ENCODE data around the gene PIGU. TPM values are rescaled to one million over a fixed set of nuclear protein-coding genes. Genes with fewer than 3 reads are reported as not detected.

The PIGU gene
- total and polyA plus RNA-seq, 2 of the 13 experiments (the other 11 are each of a cell fraction or from before 2014, with no cell fraction given): 45.5 to 231 TPM

GRCh38 chr20:34637245-34638038 lies 39.5 kb downstream of the PIGU start (continued):
- TF ChIP-seq, protein P1, sequence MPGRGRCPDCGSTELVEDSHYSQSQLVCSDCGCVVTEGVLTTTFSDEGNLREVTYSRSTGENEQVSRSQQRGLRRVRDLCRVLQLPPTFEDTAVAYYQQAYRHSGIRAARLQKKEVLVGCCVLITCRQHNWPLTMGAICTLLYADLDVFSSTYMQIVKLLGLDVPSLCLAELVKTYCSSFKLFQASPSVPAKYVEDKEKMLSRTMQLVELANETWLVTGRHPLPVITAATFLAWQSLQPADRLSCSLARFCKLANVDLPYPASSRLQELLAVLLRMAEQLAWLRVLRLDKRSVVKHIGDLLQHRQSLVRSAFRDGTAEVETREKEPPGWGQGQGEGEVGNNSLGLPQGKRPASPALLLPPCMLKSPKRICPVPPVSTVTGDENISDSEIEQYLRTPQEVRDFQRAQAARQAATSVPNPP (CRISPR knock-in tag; IDR thresholded peaks at IDR 0.05): no peak
- TF ChIP-seq REL (CRISPR knock-in tag; conservative IDR thresholded peaks at IDR 0.05): no peak
- no peak for TF ChIP-seq GTF2F1 (IDR thresholded peaks at IDR 0.05; ENCODE audit: low read length)
- no peak for TF ChIP-seq ZNF430 (CRISPR knock-in tag; IDR thresholded peaks at IDR 0.05)
- TF ChIP-seq, protein P2, sequence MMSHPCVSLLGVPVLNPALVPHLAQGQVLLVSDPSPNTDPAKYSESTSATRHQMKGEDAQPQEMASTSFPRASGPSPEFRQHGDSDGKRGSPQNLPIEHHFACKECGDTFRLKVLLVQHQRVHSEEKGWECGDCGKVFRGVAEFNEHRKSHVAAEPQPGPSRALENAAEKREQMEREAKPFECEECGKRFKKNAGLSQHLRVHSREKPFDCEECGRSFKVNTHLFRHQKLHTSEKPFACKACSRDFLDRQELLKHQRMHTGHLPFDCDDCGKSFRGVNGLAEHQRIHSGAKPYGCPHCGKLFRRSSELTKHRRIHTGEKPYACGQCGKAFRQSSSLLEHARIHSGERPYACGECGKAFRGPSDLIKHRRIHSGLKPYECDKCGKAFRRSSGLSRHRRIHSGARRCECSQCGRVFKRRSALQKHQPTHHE (CRISPR knock-in tag; IDR thresholded peaks at IDR 0.05; ENCODE audit: borderline replicate concordance): no peak
- TF ChIP-seq, protein P3, sequence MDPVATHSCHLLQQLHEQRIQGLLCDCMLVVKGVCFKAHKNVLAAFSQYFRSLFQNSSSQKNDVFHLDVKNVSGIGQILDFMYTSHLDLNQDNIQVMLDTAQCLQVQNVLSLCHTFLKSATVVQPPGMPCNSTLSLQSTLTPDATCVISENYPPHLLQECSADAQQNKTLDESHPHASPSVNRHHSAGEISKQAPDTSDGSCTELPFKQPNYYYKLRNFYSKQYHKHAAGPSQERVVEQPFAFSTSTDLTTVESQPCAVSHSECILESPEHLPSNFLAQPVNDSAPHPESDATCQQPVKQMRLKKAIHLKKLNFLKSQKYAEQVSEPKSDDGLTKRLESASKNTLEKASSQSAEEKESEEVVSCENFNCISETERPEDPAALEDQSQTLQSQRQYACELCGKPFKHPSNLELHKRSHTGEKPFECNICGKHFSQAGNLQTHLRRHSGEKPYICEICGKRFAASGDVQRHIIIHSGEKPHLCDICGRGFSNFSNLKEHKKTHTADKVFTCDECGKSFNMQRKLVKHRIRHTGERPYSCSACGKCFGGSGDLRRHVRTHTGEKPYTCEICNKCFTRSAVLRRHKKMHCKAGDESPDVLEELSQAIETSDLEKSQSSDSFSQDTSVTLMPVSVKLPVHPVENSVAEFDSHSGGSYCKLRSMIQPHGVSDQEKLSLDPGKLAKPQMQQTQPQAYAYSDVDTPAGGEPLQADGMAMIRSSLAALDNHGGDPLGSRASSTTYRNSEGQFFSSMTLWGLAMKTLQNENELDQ (CRISPR knock-in tag; IDR thresholded peaks at IDR 0.05; ENCODE audit: borderline replicate concordance): no peak
- no peak for TF ChIP-seq HES4 (CRISPR knock-in tag; IDR thresholded peaks at IDR 0.05; ENCODE audit: borderline replicate concordance)
- TF ChIP-seq, protein P4, sequence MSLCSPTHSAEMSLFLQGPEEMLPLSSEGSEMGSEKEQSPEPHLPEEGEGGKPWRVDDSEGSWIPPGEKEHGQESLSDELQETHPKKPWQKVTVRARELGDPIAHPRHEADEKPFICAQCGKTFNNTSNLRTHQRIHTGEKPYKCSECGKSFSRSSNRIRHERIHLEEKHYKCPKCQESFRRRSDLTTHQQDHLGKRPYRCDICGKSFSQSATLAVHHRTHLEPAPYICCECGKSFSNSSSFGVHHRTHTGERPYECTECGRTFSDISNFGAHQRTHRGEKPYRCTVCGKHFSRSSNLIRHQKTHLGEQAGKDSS (CRISPR knock-in tag; IDR thresholded peaks at IDR 0.05; ENCODE audit: borderline replicate concordance, low read depth): no peak
- TF ChIP-seq ZSCAN20 (CRISPR knock-in tag; IDR thresholded peaks at IDR 0.05; ENCODE audit: borderline replicate concordance): no peak
- peak; percentile 62; the same call in 1 of the 2 replicates for TF ChIP-seq ZNF878 (CRISPR knock-in tag; IDR thresholded peaks at IDR 0.05)
- no peak for TF ChIP-seq NR1H2 (CRISPR knock-in tag; IDR thresholded peaks at IDR 0.05; ENCODE audit: borderline replicate concordance, low read depth)
- no peak for TF ChIP-seq TAF15 (IDR thresholded peaks at IDR 0.05; ENCODE audit: low read depth, low read length, poor library complexity, severe bottlenecking)
- TF ChIP-seq TCF12 (IDR thresholded peaks at IDR 0.05): no peak
- no peak for TF ChIP-seq TCF12 (CRISPR knock-in tag; IDR thresholded peaks at IDR 0.05)
- no peak for TF ChIP-seq ZNF766 (CRISPR knock-in tag; IDR thresholded peaks at IDR 0.05; ENCODE audit: borderline replicate concordance)
- peak; percentile 70 for TF ChIP-seq ARID3A (IDR thresholded peaks at IDR 0.05; ENCODE audit: low read depth, low read length)
- no peak for TF ChIP-seq ZNF143 (CRISPR knock-in tag; IDR thresholded peaks at IDR 0.05)
- no peak for TF ChIP-seq KLF12 (CRISPR knock-in tag; IDR thresholded peaks at IDR 0.05; ENCODE audit: borderline replicate concordance)
- 0 out of 2 replicates have a peak, but pooled peaks have one; percentile 29 for TF ChIP-seq ATF1 (CRISPR knock-in tag; IDR thresholded peaks at IDR 0.05)
- TF ChIP-seq SMARCC2 (IDR thresholded peaks at IDR 0.05): no peak; the same call in 1 of the 2 replicates
- no peak for TF ChIP-seq ZNF225 (CRISPR knock-in tag; IDR thresholded peaks at IDR 0.05)
- no peak for TF ChIP-seq CBX1 (IDR thresholded peaks at IDR 0.05; ENCODE audit: low read depth)
- TF ChIP-seq ZNF570 (CRISPR knock-in tag; IDR thresholded peaks at IDR 0.05; ENCODE audit: borderline replicate concordance): no peak
